Coronary artery (tissue), 2 donors: ENCODE results near the gene OTUB2.

ENCODE experiments used
- DNase-seq: peaks from one replicate; pipeline ENCODE4 v3.0.0-alpha.2; 2017; ENCODE audit warnings: low spot score
- H3K27ac ChIP-seq, 2 donors: fragments of 200-600 bp; sonication (generic); one replicate each; pipeline ENCODE4 v1.5.1; 2016 to 2019
- H3K4me3 ChIP-seq: fragments of 200-600 bp; sonication (generic); 2 replicates; pipeline ENCODE4 v1.5.1; 2016; ENCODE audit warnings: mild to moderate bottlenecking, moderate library complexity
- CTCF ChIP-seq: fragments of 200-600 bp; sonication (generic); IDR thresholded peaks from one replicate; pipeline ENCODE4 v1.5.1; 2019; ENCODE audit warnings: antibody characterized with exemption

Gene OTUB2

GRCh38 chr14:94093418-94093817 lies 67.3 kb downstream of the OTUB2 start:
- Histone ChIP-seq H3K27ac (no peak overlapping the region), H3K4me3 (no peak overlapping the region)
- no peak for DNase-seq
- TF ChIP-seq CTCF = no peak

DNA sequence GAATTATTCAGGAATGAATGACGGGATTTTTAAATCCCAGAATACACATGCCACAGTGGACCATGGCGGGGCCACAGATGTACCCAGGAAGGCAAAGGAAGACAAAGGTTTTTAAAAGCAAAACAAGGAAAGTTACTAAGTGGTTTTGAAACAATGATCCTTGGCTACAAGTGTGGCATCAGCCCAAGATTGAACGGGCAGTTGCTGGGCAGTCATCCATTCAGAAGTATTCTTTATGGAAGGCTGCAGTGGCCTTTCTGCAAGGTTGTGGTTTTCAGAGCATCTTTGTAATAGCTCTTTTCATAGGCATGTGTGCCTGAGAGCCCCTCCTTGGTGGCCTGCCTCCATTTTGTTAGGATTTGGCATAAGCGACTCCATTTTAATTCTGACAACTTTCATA lies 71.0 kb downstream of the OTUB2 start:
- Histone ChIP-seq H3K4me3 (no peak overlapping the region), H3K27ac (no peak overlapping the region)
- DNase-seq = no peak
- TF ChIP-seq CTCF = no peak
